ENCODE data around the gene NUTM1. TPM values are rescaled to one million over a fixed set of nuclear protein-coding genes. Genes with fewer than 3 reads are reported as not detected.

NUTM1 gene
- total and polyA plus RNA-seq, 2 experiments from 2014 or later: not detected

DNA sequence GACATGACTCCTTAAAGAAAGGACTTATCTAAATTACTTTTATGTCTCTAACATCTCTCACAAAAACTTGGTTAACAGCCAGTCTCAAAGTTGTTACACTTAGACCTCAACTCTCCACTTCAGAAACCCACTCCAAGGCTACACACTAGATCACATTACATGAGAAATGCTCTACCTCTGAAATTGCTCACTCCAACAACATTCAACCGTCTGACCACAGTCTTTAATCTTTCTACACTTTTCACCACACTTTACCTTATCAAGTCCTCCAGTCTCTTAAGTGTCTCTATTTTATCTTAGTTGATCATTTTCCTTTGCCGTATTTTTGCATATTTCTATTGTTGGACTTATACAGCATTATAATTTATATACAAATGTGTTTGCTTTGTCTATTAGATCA, 11.3 kb upstream of the NUTM1 start:
- DNase-seq (ENCODE audit: low spot score): no peak
- no peaks in the 10 kb centered on the region for H3K9me2 ChIP-seq (replicated peaks; ENCODE audit: insufficient read depth)
- WGBS (ENCODE audit: low lambda C conversion rate, missing lambda C conversion rate): 74% methylated on average over 2 of the region's 2 CpGs
- no peaks in the 10 kb centered on the region for H3K36me3 ChIP-seq (replicated peaks; ENCODE audit: insufficient read depth, low read depth)
- no peak overlapping the region for H2AFZ ChIP-seq
- no peaks in the 10 kb centered on the region for H3K4me1 ChIP-seq (ENCODE audit: insufficient read depth)
- TF ChIP-seq EZH2phosphoT487 (IDR thresholded peaks at IDR 0.05; ENCODE audit: low read depth, severe bottlenecking, unreplicated experiment) (no peak), EZH2 (IDR thresholded peaks at IDR 0.05; ENCODE audit: borderline replicate concordance) (no peak), CTCF (IDR thresholded peaks at IDR 0.05; ENCODE audit: poor library complexity) (no peak)
- no peaks in the 10 kb centered on the region for H3K79me2 ChIP-seq
- H3K27ac ChIP-seq: no peak overlapping the region
- H4K20me1 ChIP-seq (ENCODE audit: insufficient read depth, poor library complexity, severe bottlenecking): no peaks in the 10 kb centered on the region
- no peak overlapping the region for H3K4me3 ChIP-seq
- no peaks in the 10 kb centered on the region for H3K27me3 ChIP-seq
- H3K4me2 ChIP-seq: no peak overlapping the region
- no peaks in the 10 kb centered on the region for H3K9me3 ChIP-seq (ENCODE audit: low read depth)

DNA sequence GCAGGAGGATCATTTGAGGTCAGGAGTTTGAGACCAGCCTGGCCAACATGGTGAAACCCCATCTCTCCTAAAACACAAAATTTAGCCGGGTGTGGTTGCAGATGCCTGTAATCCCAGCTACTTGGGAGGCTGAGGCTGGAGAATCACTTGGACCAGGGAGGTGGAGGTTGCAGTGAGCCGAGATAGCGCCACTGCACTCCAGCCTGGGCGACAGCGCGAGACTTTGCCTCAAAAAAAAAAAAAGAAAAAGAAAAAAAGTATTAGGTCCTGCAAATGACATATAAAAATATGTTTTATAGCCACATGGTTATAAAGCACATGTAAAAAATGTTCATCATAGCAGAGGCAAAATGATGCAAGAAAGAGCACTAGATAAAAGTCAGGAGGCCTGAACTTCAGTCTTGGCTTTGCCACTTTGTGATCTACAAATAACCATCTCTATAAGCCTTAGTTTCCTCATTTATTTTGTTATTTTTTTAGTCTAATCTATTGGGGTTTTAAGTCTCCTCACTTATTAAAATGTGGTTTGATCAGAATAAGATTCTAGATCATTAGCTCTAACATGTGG, 10.5 kb upstream of the NUTM1 start:
- Histone ChIP-seq H3K36me3 (replicated peaks; ENCODE audit: insufficient read depth, low read depth) (no peaks in the 10 kb centered on the region), H3K4me3 (no peak overlapping the region), H3K9me3 (ENCODE audit: low read depth) (no peaks in the 10 kb centered on the region), H3K27ac (no peak overlapping the region), H4K20me1 (ENCODE audit: insufficient read depth, poor library complexity, severe bottlenecking) (no peaks in the 10 kb centered on the region), H3K9me2 (replicated peaks; ENCODE audit: insufficient read depth) (no peaks in the 10 kb centered on the region), H3K27me3 (no peaks in the 10 kb centered on the region), H3K4me2 (no peak overlapping the region), H3K4me1 (ENCODE audit: insufficient read depth) (no peaks in the 10 kb centered on the region), H3K79me2 (no peaks in the 10 kb centered on the region), H2AFZ (no peak overlapping the region)
- DNase-seq (ENCODE audit: low spot score): no peak
- 97% methylated on average over 6 of the region's 6 CpGs for WGBS (ENCODE audit: low lambda C conversion rate, missing lambda C conversion rate)
- TF ChIP-seq EZH2phosphoT487 (IDR thresholded peaks at IDR 0.05; ENCODE audit: low read depth, severe bottlenecking, unreplicated experiment): no peak
- no peak for TF ChIP-seq CTCF (IDR thresholded peaks at IDR 0.05; ENCODE audit: poor library complexity)
- TF ChIP-seq EZH2 (IDR thresholded peaks at IDR 0.05; ENCODE audit: borderline replicate concordance): no peak

DNA sequence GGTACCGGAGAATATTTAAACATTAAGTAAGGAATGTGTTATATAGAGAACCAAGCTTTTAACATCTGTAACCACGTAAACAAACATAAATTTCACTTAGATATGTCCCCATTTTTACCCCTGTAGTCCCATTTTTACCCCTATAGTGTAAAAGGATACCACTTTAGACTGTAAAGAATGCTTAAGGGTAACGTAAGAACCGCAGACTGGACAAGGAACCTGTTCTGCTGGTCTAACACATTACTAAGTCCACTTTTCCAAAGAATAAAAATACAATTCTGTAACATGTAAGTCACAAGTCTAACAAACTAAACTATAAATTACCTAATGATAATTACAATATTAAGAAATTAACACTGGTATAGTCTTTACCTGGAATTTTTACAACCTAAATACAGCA, 8.4 kb upstream of the NUTM1 start:
- H3K79me2 ChIP-seq: peaks cover 5% of the 10 kb centered on the region
- H2AFZ ChIP-seq: no peak overlapping the region
- H4K20me1 ChIP-seq (ENCODE audit: insufficient read depth, poor library complexity, severe bottlenecking): no peaks in the 10 kb centered on the region
- no peaks in the 10 kb centered on the region for H3K9me3 ChIP-seq (ENCODE audit: low read depth)
- no peak overlapping the region for H3K4me2 ChIP-seq
- H3K36me3 ChIP-seq (replicated peaks; ENCODE audit: insufficient read depth, low read depth): no peaks in the 10 kb centered on the region
- DNase-seq (ENCODE audit: low spot score): no peak
- H3K9me2 ChIP-seq (replicated peaks; ENCODE audit: insufficient read depth): no peaks in the 10 kb centered on the region
- H3K27me3 ChIP-seq: no peaks in the 10 kb centered on the region
- 65% methylated on average over 4 of the region's 4 CpGs for WGBS (ENCODE audit: low lambda C conversion rate, missing lambda C conversion rate)
- H3K27ac ChIP-seq: no peak overlapping the region
- no peaks in the 10 kb centered on the region for H3K4me1 ChIP-seq (ENCODE audit: insufficient read depth)
- TF ChIP-seq EZH2 (IDR thresholded peaks at IDR 0.05; ENCODE audit: borderline replicate concordance) (no peak), CTCF (IDR thresholded peaks at IDR 0.05; ENCODE audit: poor library complexity) (no peak), EZH2phosphoT487 (IDR thresholded peaks at IDR 0.05; ENCODE audit: low read depth, severe bottlenecking, unreplicated experiment) (no peak)
- H3K4me3 ChIP-seq: no peak overlapping the region
